Measurements from ENCODE around the gene E4F1. TPM values are rescaled to one million over a fixed set of nuclear protein-coding genes. Genes with fewer than 3 reads are reported as not detected.

The E4F1 gene
- total RNA-seq, 6 experiments from 2014 or later, result 8.9 to 11.3 (median 10.4) TPM

DNA sequence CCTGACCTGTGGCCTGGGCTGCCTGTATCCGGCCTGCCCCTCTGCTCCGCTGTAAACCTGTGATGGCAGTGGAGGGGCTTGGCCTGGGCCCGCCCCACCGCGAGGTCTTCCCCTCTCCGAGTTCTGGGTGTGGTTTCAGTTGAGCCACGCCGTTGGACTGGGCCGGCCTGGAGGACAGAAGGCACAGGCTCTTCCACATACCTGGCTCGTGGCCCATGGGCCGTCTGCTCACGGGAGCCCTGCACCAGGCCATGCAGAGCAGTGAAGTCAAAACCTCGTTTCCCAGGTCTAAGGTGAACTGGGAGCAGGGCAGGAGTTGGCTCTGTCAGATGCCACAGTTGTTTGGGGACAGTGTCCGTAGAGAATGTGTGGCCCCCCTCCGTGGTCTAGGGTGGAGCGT is 50.1 kb downstream of the E4F1 start:
- no peaks in the 10 kb centered on the region for H3K27me3 ChIP-seq
- H3K36me3 ChIP-seq, result no peaks in the 10 kb centered on the region
- no CpG with 5 or more reads among the region's 16 CpGs for WGBS (ENCODE audit: insufficient coverage, low coverage, low lambda C conversion rate, missing lambda C conversion rate)
- intact Hi-C loops (cut with DNase I), result no loop called here
- H3K27ac ChIP-seq, result no peak overlapping the region
- H3K4me3 ChIP-seq, result no peak overlapping the region
- no peak for TF ChIP-seq POLR2A (IDR thresholded peaks at IDR 0.05)
- TF ChIP-seq, protein P1, sequence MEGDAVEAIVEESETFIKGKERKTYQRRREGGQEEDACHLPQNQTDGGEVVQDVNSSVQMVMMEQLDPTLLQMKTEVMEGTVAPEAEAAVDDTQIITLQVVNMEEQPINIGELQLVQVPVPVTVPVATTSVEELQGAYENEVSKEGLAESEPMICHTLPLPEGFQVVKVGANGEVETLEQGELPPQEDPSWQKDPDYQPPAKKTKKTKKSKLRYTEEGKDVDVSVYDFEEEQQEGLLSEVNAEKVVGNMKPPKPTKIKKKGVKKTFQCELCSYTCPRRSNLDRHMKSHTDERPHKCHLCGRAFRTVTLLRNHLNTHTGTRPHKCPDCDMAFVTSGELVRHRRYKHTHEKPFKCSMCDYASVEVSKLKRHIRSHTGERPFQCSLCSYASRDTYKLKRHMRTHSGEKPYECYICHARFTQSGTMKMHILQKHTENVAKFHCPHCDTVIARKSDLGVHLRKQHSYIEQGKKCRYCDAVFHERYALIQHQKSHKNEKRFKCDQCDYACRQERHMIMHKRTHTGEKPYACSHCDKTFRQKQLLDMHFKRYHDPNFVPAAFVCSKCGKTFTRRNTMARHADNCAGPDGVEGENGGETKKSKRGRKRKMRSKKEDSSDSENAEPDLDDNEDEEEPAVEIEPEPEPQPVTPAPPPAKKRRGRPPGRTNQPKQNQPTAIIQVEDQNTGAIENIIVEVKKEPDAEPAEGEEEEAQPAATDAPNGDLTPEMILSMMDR (IDR thresholded peaks at IDR 0.05), result no peak
- DNase-seq, result no peak
- ATAC-seq, result no peak
- H3K9me3 ChIP-seq, result no peaks in the 10 kb centered on the region
- peaks cover 0 to 9% (median 0%) of the 10 kb centered on the region in 4 donors for H3K4me1 ChIP-seq

DNA sequence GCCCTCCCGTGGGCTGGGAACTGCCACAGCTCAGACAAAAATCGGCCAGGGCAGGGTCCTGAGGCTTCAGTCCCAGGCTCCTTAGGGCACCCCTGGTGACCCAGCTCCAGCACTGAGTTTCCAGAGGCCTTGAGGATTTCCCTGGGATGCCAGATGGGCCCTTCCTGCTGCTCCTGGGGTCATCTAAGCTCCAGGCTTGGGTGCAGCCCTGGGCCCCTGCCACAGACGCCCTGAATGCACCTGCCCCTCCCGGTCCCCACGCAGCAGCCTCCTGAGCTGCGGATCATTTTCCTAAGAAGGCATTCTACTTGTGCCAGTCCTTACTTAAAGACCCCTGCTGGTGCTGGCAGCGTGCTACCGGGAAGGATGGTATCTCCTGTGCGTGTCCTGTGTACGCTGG is 50.5 kb downstream of the E4F1 start:
- Histone ChIP-seq H3K9me3 (no peaks in the 10 kb centered on the region), H3K4me1 (peaks cover 0 to 7% (median 0%) of the 10 kb centered on the region in 4 donors), H3K27ac (no peak overlapping the region), H3K36me3 (no peaks in the 10 kb centered on the region), H3K4me3 (no peak overlapping the region), H3K27me3 (no peaks in the 10 kb centered on the region)
- DNase-seq (no peak), ATAC-seq (no peak)
- WGBS (ENCODE audit: insufficient coverage, low coverage, low lambda C conversion rate, missing lambda C conversion rate), result 80% methylated on average over 1 of the region's 10 CpGs
- intact Hi-C loops (cut with DNase I), result no loop called here
- no peak for TF ChIP-seq POLR2A (IDR thresholded peaks at IDR 0.05)
- TF ChIP-seq, protein P1 (IDR thresholded peaks at IDR 0.05), result no peak

DNA sequence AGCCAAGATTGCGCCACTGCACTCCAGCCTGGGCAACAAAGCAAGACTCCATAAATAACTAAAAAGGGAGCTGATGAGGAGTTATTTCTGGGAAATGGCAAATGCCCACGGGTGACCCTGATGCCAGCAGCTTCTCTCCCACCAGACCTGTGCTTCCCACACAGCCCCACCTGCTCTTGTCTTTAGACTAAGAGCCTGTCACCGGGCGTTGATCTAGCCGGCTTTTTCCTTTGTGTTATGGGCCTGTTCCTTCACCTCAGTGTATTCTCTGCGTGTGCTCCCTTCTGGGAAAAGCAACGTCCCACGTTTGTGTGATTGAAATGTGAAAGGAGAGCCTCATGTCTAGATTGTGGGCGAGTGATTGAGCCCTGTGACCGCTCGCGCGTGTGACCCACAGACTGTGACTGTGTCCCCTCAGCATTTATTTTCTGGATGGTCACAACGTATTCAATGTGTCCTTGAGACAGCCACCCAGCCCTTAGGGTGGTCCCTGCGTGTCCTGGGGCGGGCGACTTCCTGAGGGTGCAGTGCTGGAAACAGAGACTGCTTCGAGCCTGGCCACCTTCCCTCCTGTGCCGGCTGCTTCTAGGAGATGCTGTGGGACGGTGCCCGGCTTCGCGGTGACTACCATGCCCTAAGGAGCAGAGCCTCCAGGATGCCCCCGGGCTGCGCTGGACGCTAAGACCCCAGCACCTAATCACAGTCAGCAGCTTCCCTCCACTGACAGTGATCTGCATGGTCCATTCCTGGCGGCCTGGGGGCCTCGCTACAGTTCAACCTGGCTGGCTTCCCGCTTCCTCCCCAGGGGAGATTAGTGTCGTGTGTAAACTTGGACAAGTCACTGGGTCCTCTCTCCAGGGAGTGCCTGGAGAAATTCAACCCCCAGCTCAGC is 52.3 kb downstream of the E4F1 start:
- no peak overlapping the region for H3K4me3 ChIP-seq
- no peaks in the 10 kb centered on the region for H3K9me3 ChIP-seq
- DNase-seq, result no peak
- intact Hi-C loops (cut with DNase I), result no loop called here
- 50% methylated on average over 11 of the region's 30 CpGs for WGBS (ENCODE audit: insufficient coverage, low coverage, low lambda C conversion rate, missing lambda C conversion rate)
- no peak for ATAC-seq
- H3K36me3 ChIP-seq, result no peaks in the 10 kb centered on the region
- H3K27ac ChIP-seq, result no peak overlapping the region
- H3K4me1 ChIP-seq, result no peaks in the 10 kb centered on the region
- no peaks in the 10 kb centered on the region for H3K27me3 ChIP-seq
- TF ChIP-seq, protein P1 (IDR thresholded peaks at IDR 0.05), result no peak
- TF ChIP-seq POLR2A (IDR thresholded peaks at IDR 0.05), result no peak

DNA sequence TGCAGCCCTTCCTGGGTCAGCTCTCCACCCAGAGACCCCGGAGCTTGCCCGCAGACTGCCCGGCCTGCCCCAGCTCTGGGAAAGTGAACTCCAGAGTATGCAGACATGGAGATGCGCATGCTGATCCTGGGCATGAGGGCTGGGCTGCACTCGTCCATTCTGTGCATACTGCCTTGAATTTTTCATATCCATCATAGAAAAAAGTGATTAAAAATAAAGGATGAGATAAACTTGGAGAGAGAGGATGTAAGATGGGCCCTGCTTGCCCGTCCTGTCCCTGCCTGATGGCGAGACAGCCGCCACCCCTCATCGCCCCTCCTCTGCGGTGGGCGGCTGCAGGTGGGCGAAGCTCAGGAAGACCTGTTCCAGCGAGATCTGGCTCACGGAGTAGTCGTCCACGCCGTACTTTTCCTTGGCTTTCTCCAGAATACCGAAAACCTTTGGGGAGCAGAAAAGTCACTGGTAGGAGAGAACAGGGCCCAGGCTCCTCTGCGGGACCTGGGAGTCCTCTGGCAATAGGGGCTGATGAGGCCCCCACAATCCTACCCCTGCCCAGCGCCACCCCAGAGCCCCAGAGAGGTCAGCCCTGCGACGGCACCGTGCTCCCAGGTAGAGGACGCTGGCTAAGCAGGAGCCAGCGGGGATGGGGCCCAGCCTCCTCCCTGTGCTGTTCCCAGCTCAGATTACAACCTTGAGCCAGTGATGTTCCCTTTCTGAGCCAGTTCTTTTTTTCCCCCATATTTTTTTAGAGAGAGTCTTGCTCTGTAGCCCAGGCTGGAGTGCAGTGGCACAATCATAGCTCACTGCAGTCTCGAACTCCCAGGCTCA is 53.2 kb downstream of the E4F1 start:
- no peak for ATAC-seq
- no peaks in the 10 kb centered on the region for H3K36me3 ChIP-seq

More for the DNA sequence above, 53.2 kb downstream of the E4F1 start:
- Histone ChIP-seq H3K4me1 (no peaks in the 10 kb centered on the region), H3K27ac (no peak overlapping the region), H3K9me3 (no peaks in the 10 kb centered on the region), H3K27me3 (no peaks in the 10 kb centered on the region), H3K4me3 (no peak overlapping the region)
- intact Hi-C loops (cut with DNase I), result no loop called here
- TF ChIP-seq POLR2A (IDR thresholded peaks at IDR 0.05), result no peak
- TF ChIP-seq, protein P1 (IDR thresholded peaks at IDR 0.05), result no peak
- no peak for DNase-seq
- 81% methylated on average over 10 of the region's 26 CpGs for WGBS (ENCODE audit: insufficient coverage, low coverage, low lambda C conversion rate, missing lambda C conversion rate)
